ENCODE data around the gene FMNL2. TPM values are rescaled to one million over a fixed set of nuclear protein-coding genes. Genes with fewer than 3 reads are reported as not detected.

FMNL2 gene
- polyA plus RNA-seq, 1 donor from 2014 or later: 86.5 TPM

DNA sequence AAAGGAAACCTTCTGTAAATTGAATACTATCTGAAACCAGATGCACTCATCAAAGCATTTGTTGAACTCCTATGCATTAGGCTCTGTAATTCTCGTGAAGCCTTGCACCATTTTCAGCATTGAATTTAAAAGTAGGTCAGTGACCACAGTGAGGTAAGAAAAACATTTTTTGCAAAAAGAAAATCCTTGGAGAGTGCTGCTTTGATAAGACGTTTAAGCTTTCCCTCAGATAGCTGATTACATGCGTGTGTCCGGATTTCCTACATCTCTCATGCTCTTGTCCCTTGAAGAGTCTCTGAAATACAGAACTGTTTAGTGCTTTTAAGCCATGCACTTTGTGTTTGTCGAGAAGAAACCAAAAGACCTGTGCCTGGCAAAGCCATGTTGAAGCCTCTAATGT lies 113.6 kb downstream of the FMNL2 start:
- Histone ChIP-seq H3K27ac (ENCODE audit: low read length) (no peak overlapping the region), H3K4me2 (ENCODE audit: low read length) (no peak overlapping the region), H3K36me3 (ENCODE audit: insufficient read depth, low read length) (no peaks in the 10 kb centered on the region), H3K9ac (ENCODE audit: low read length) (no peak overlapping the region), H4K20me1 (ENCODE audit: insufficient read depth) (no peaks in the 10 kb centered on the region), H2AFZ (ENCODE audit: low read depth, low read length) (no peak overlapping the region), H3F3A (ENCODE audit: insufficient read depth, low read length, poor library complexity, severe bottlenecking) (no peaks in the 10 kb centered on the region), H3K9me3 (ENCODE audit: low read length) (no peaks in the 10 kb centered on the region), H3K9me2 (ENCODE audit: insufficient read depth, low read length) (no peaks in the 10 kb centered on the region), H3K27me3 (ENCODE audit: insufficient read depth, low read depth, low read length) (no peaks in the 10 kb centered on the region), H3K79me2 (replicated peaks; ENCODE audit: insufficient read depth, low read length) (peaks cover 14% of the 10 kb centered on the region), H3K4me3 (ENCODE audit: low read length) (no peak overlapping the region)
- no peak for TF ChIP-seq EZH2 (IDR thresholded peaks at IDR 0.05; ENCODE audit: borderline replicate concordance, insufficient read depth, low read length, poor library complexity, severe bottlenecking)

GRCh38 chr2:152449578-152449977 lies 114.6 kb downstream of the FMNL2 start:
- H3K4me3 ChIP-seq (ENCODE audit: low read length): no peak overlapping the region
- H3F3A ChIP-seq (ENCODE audit: insufficient read depth, low read length, poor library complexity, severe bottlenecking): no peaks in the 10 kb centered on the region
- no peaks in the 10 kb centered on the region for H3K27me3 ChIP-seq (ENCODE audit: insufficient read depth, low read depth, low read length)
- H3K79me2 ChIP-seq (replicated peaks; ENCODE audit: insufficient read depth, low read length): peaks cover 18% of the 10 kb centered on the region
- no peaks in the 10 kb centered on the region for H3K9me2 ChIP-seq (ENCODE audit: insufficient read depth, low read length)
- H3K36me3 ChIP-seq (ENCODE audit: insufficient read depth, low read length): no peaks in the 10 kb centered on the region
- no peak overlapping the region for H2AFZ ChIP-seq (ENCODE audit: low read depth, low read length)
- H3K9ac ChIP-seq (ENCODE audit: low read length): no peak overlapping the region
- H3K27ac ChIP-seq (ENCODE audit: low read length): no peak overlapping the region
- H3K9me3 ChIP-seq (ENCODE audit: low read length): no peaks in the 10 kb centered on the region
- no peak overlapping the region for H3K4me2 ChIP-seq (ENCODE audit: low read length)
- TF ChIP-seq EZH2 (IDR thresholded peaks at IDR 0.05; ENCODE audit: borderline replicate concordance, insufficient read depth, low read length, poor library complexity, severe bottlenecking) (no peak), MXI1 (conservative IDR thresholded peaks at IDR 0.05; ENCODE audit: poor library complexity, severe bottlenecking) (no peak), EP300 (conservative IDR thresholded peaks at IDR 0.05; ENCODE audit: poor library complexity, severe bottlenecking) (no peak), TAF1 (IDR thresholded peaks at IDR 0.05; ENCODE audit: low read depth) (no peak), RAD21 (conservative IDR thresholded peaks at IDR 0.05) (no peak), REST (IDR thresholded peaks at IDR 0.05; ENCODE audit: borderline replicate concordance) (no peak), SMC3 (conservative IDR thresholded peaks at IDR 0.05; ENCODE audit: poor library complexity) (no peak), POLR2AphosphoS5 (IDR thresholded peaks at IDR 0.05) (no peak)
- TF ChIP-seq, protein P1, sequence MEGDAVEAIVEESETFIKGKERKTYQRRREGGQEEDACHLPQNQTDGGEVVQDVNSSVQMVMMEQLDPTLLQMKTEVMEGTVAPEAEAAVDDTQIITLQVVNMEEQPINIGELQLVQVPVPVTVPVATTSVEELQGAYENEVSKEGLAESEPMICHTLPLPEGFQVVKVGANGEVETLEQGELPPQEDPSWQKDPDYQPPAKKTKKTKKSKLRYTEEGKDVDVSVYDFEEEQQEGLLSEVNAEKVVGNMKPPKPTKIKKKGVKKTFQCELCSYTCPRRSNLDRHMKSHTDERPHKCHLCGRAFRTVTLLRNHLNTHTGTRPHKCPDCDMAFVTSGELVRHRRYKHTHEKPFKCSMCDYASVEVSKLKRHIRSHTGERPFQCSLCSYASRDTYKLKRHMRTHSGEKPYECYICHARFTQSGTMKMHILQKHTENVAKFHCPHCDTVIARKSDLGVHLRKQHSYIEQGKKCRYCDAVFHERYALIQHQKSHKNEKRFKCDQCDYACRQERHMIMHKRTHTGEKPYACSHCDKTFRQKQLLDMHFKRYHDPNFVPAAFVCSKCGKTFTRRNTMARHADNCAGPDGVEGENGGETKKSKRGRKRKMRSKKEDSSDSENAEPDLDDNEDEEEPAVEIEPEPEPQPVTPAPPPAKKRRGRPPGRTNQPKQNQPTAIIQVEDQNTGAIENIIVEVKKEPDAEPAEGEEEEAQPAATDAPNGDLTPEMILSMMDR (IDR thresholded peaks at IDR 0.05; ENCODE audit: poor library complexity, severe bottlenecking): no peak
- no peaks in the 10 kb centered on the region for H4K20me1 ChIP-seq (ENCODE audit: insufficient read depth)

DNA sequence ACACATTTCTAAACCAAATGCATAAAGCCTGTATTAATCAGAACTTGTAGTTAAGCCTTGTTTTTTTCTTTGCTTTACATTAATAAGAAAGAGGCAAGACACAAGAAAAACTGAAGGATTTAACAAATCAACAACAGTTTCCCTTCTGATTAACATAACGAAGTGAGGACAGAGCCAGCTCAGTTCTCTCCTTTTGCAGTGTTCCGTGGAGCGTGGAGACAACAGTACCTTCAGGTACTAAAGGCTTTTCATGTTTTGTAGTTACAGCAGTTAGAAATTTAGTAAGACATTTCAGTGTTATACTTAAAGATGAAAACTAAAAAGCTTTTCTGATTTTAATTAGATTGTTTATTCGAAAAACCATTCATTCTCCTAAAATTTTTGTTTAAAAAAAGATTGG lies 115.2 kb downstream of the FMNL2 start:
- Histone ChIP-seq H3K27me3 (ENCODE audit: insufficient read depth, low read depth, low read length) (no peaks in the 10 kb centered on the region), H3K36me3 (ENCODE audit: insufficient read depth, low read length) (no peaks in the 10 kb centered on the region), H3F3A (ENCODE audit: insufficient read depth, low read length, poor library complexity, severe bottlenecking) (no peaks in the 10 kb centered on the region), H3K9me2 (ENCODE audit: insufficient read depth, low read length) (no peaks in the 10 kb centered on the region), H3K9ac (ENCODE audit: low read length) (no peak overlapping the region), H3K4me2 (ENCODE audit: low read length) (no peak overlapping the region), H3K9me3 (ENCODE audit: low read length) (no peaks in the 10 kb centered on the region), H4K20me1 (ENCODE audit: insufficient read depth) (no peaks in the 10 kb centered on the region), H3K4me3 (ENCODE audit: low read length) (no peak overlapping the region), H2AFZ (ENCODE audit: low read depth, low read length) (no peak overlapping the region), H3K27ac (ENCODE audit: low read length) (no peak overlapping the region), H3K79me2 (replicated peaks; ENCODE audit: insufficient read depth, low read length) (peaks cover 15% of the 10 kb centered on the region)
- TF ChIP-seq SMC3 (conservative IDR thresholded peaks at IDR 0.05; ENCODE audit: poor library complexity): no peak
- no peak for TF ChIP-seq EZH2 (IDR thresholded peaks at IDR 0.05; ENCODE audit: borderline replicate concordance, insufficient read depth, low read length, poor library complexity, severe bottlenecking)
- no peak for TF ChIP-seq TAF1 (IDR thresholded peaks at IDR 0.05; ENCODE audit: low read depth)
- no peak for TF ChIP-seq POLR2AphosphoS5 (IDR thresholded peaks at IDR 0.05)
